ENCODE measurements around the gene SERAC1.

- TF ChIP-seq CTCF (IDR thresholded peaks at IDR 0.05) = no peak
- no peak for TF ChIP-seq POLR2AphosphoS5 (IDR thresholded peaks at IDR 0.05)
- no peak for TF ChIP-seq POLR2A (IDR thresholded peaks at IDR 0.05)
- no peak for TF ChIP-seq EP300 (IDR thresholded peaks at IDR 0.05)
These were observed 30.4 kb upstream of the SERAC1 start for GRCh38 chr6:158198461-158198860.
